ENCODE results near the gene UBASH3B. TPM values are rescaled to one million over a fixed set of nuclear protein-coding genes. Genes with fewer than 3 reads are reported as not detected.
A peak's percentile ranks its signal among the peaks of the same experiment; 100 is the strongest.

Gene UBASH3B
- total RNA-seq, 1 donor from 2014 or later = 2.0 TPM

GRCh38 chr11:122795307-122795706 lies 139.8 kb downstream of the UBASH3B start:
- no peak overlapping the region for H3K9ac ChIP-seq
- no peak overlapping the region for H3K4me3 Mint-ChIP-seq
- H3K27me3 Mint-ChIP-seq (ENCODE audit: insufficient read depth, low read depth) = peaks cover 2% of the 10 kb centered on the region
- no peaks in the 10 kb centered on the region for H3K36me3 ChIP-seq
- H3K9me3 ChIP-seq (ENCODE audit: low read depth) = no peaks in the 10 kb centered on the region
- TF ChIP-seq EZH2phosphoT487 (IDR thresholded peaks at IDR 0.05) = no peak
- no peak for TF ChIP-seq EZH2 (IDR thresholded peaks at IDR 0.05)
- TF ChIP-seq CTCF (IDR thresholded peaks at IDR 0.05) = no peak
- H4K20me1 ChIP-seq (ENCODE audit: low read depth) = no peaks in the 10 kb centered on the region
- no peak overlapping the region for H3K4me3 ChIP-seq
- no peaks in the 10 kb centered on the region for H3K79me2 ChIP-seq (ENCODE audit: low read depth)
- DNase-seq (ENCODE audit: low spot score) = no peak
- H3K4me1 Mint-ChIP-seq = peaks cover 5% of the 10 kb centered on the region
- no peaks in the 10 kb centered on the region for H3K9me3 Mint-ChIP-seq
- H3K27ac ChIP-seq = no peak overlapping the region
- H2AFZ ChIP-seq (replicated peaks) = no peak overlapping the region
- no peaks in the 10 kb centered on the region for H3F3A ChIP-seq (ENCODE audit: low read depth)
- H3K36me3 Mint-ChIP-seq = peaks cover 7% of the 10 kb centered on the region
- no peaks in the 10 kb centered on the region for H3K4me1 ChIP-seq
- H3K4me2 ChIP-seq = no peak overlapping the region
- no peak overlapping the region for H3K27ac Mint-ChIP-seq
- no peaks in the 10 kb centered on the region for H3K27me3 ChIP-seq

GRCh38 chr11:122796128-122796717 lies 140.7 kb downstream of the UBASH3B start:
- peaks cover 2% of the 10 kb centered on the region for H3K27me3 Mint-ChIP-seq (ENCODE audit: insufficient read depth, low read depth)
- Histone ChIP-seq H3F3A (ENCODE audit: low read depth) (no peaks in the 10 kb centered on the region), H4K20me1 (ENCODE audit: low read depth) (no peaks in the 10 kb centered on the region), H3K4me3 (no peak overlapping the region), H3K27me3 (no peaks in the 10 kb centered on the region), H3K36me3 (no peaks in the 10 kb centered on the region), H3K9me3 (ENCODE audit: low read depth) (no peaks in the 10 kb centered on the region), H3K4me2 (no peak overlapping the region), H3K4me1 (no peaks in the 10 kb centered on the region), H3K79me2 (ENCODE audit: low read depth) (no peaks in the 10 kb centered on the region), H3K27ac (no peak overlapping the region), H3K9ac (no peak overlapping the region), H2AFZ (replicated peaks) (no peak overlapping the region)
- no peaks in the 10 kb centered on the region for H3K9me3 Mint-ChIP-seq
- peak; percentile 83 for TF ChIP-seq CTCF (IDR thresholded peaks at IDR 0.05)
- no peak for TF ChIP-seq EZH2phosphoT487 (IDR thresholded peaks at IDR 0.05)
- H3K4me1 Mint-ChIP-seq = peaks cover 5% of the 10 kb centered on the region
- DNase-seq (ENCODE audit: low spot score) = peak; percentile 59
- H3K27ac Mint-ChIP-seq = no peak overlapping the region
- no peak overlapping the region for H3K4me3 Mint-ChIP-seq
- H3K36me3 Mint-ChIP-seq = peaks cover 7% of the 10 kb centered on the region

GRCh38 chr11:122797651-122798050 lies 142.1 kb downstream of the UBASH3B start:
- Histone ChIP-seq H3K27me3 (no peaks in the 10 kb centered on the region), H3K79me2 (ENCODE audit: low read depth) (no peaks in the 10 kb centered on the region), H3K9me3 (ENCODE audit: low read depth) (no peaks in the 10 kb centered on the region), H3F3A (ENCODE audit: low read depth) (no peaks in the 10 kb centered on the region), H3K4me1 (no peaks in the 10 kb centered on the region), H3K4me3 (no peak overlapping the region), H3K36me3 (no peaks in the 10 kb centered on the region), H4K20me1 (ENCODE audit: low read depth) (no peaks in the 10 kb centered on the region), H2AFZ (replicated peaks) (no peak overlapping the region), H3K27ac (no peak overlapping the region), H3K4me2 (no peak overlapping the region), H3K9ac (no peak overlapping the region)
- TF ChIP-seq CTCF (IDR thresholded peaks at IDR 0.05) = no peak
- TF ChIP-seq EZH2 (IDR thresholded peaks at IDR 0.05) = no peak
- TF ChIP-seq EZH2phosphoT487 (IDR thresholded peaks at IDR 0.05) = no peak
- Mint-ChIP-seq H3K36me3 (peaks cover 7% of the 10 kb centered on the region), H3K27ac (no peak overlapping the region), H3K4me3 (no peak overlapping the region), H3K9me3 (no peaks in the 10 kb centered on the region), H3K27me3 (ENCODE audit: insufficient read depth, low read depth) (peaks cover 2% of the 10 kb centered on the region), H3K4me1 (peaks cover 3% of the 10 kb centered on the region)
- no peak for DNase-seq (ENCODE audit: low spot score)

All from neural progenitor cell (in vitro differentiated cells).